KOPT-K1 (cell line): ENCODE results near the gene ZNG1C.
"Not testable (repeated sequence)": the region's sequence is repeated elsewhere in the genome, so short reads cannot be mapped to it uniquely, and the experiment has no call there.

Experiments
- H3K27ac ChIP-seq: fragments of 200-600 bp; sonication (generic); 2 replicates; pipeline ENCODE4 v1.5.1; 2016; ENCODE audit warnings: antibody characterized with exemption, mild to moderate bottlenecking, low read depth, low read length; ENCODE audit not compliant: poor library complexity, severe bottlenecking
- H3K36me3 ChIP-seq: fragments of 200-600 bp; sonication (generic); 2 replicates; pipeline ENCODE4 v1.5.1; 2017; ENCODE audit warnings: antibody characterized with exemption, mild to moderate bottlenecking, low read length, moderate library complexity; ENCODE audit not compliant: insufficient read depth
- H3K9me3 ChIP-seq: fragments of 200-600 bp; sonication (generic); 2 replicates; pipeline ENCODE4 v1.5.1; 2017; ENCODE audit warnings: antibody characterized with exemption, low read length, mild to moderate bottlenecking; ENCODE audit not compliant: insufficient read depth, poor library complexity, severe bottlenecking

The ZNG1C gene

GRCh38 chr9:68241683-68242082, at the start of gene ZNG1C:
TSS of gene ZNG1C (plus strand) at chr9:68241983. CDS start at chr9:68242032, 49 bp downstream.
- H3K36me3 ChIP-seq, H3K9me3 ChIP-seq, H3K27ac ChIP-seq: not testable (repeated sequence)

GRCh38 chr9:68242437-68242836, 654 bp downstream of the ZNG1C start:
- H3K27ac ChIP-seq, H3K9me3 ChIP-seq, H3K36me3 ChIP-seq: not testable (repeated sequence)

GRCh38 chr9:68281041-68281440, 39.3 kb downstream of the ZNG1C start:
- H3K27ac ChIP-seq, H3K9me3 ChIP-seq, H3K36me3 ChIP-seq: not testable (repeated sequence)

- H3K9me3 ChIP-seq, H3K27ac ChIP-seq, H3K36me3 ChIP-seq: not testable (repeated sequence)
These were observed 60.8 kb downstream of the ZNG1C start, which contains the start of gene FOXD4L3 for GRCh38 chr9:68302567-68302966. TSS of gene FOXD4L3 (plus strand) at chr9:68302867. CDS start at chr9:68302952, 85 bp downstream.

- H3K27ac ChIP-seq, H3K9me3 ChIP-seq: not testable (repeated sequence)
These were observed 62.0 kb downstream of the ZNG1C start for GRCh38 chr9:68303771-68304170.

GRCh38 chr9:68304212-68304611, 62.4 kb downstream of the ZNG1C start:
- H3K9me3 ChIP-seq, H3K36me3 ChIP-seq, H3K27ac ChIP-seq: not testable (repeated sequence)

More at GRCh38 chr9:68303771-68304170, 62.0 kb downstream of the ZNG1C start:
- not testable (repeated sequence) for H3K36me3 ChIP-seq

GRCh38 chr9:68304777-68305176, 63.0 kb downstream of the ZNG1C start:
- not testable (repeated sequence) for H3K27ac ChIP-seq, H3K9me3 ChIP-seq, H3K36me3 ChIP-seq

- not testable (repeated sequence) for H3K36me3 ChIP-seq, H3K9me3 ChIP-seq, H3K27ac ChIP-seq
These were observed 64.0 kb downstream of the ZNG1C start for GRCh38 chr9:68305680-68306285.

- not testable (repeated sequence) for H3K27ac ChIP-seq, H3K9me3 ChIP-seq, H3K36me3 ChIP-seq
These were observed 64.7 kb downstream of the ZNG1C start for GRCh38 chr9:68306391-68306964.

- not testable (repeated sequence) for H3K9me3 ChIP-seq, H3K36me3 ChIP-seq, H3K27ac ChIP-seq
These were observed 65.3 kb downstream of the ZNG1C start for GRCh38 chr9:68307127-68307526.

- H3K27ac ChIP-seq, H3K36me3 ChIP-seq, H3K9me3 ChIP-seq: not testable (repeated sequence)
These were observed 65.9 kb downstream of the ZNG1C start for GRCh38 chr9:68307654-68308053.

GRCh38 chr9:68311208-68311607, 69.4 kb downstream of the ZNG1C start:
- H3K9me3 ChIP-seq, H3K36me3 ChIP-seq, H3K27ac ChIP-seq: not testable (repeated sequence)

- H3K9me3 ChIP-seq, H3K36me3 ChIP-seq, H3K27ac ChIP-seq: not testable (repeated sequence)
These were observed 76.4 kb downstream of the ZNG1C start for GRCh38 chr9:68318209-68318608.

GRCh38 chr9:68323749-68324148, 82.0 kb downstream of the ZNG1C start:
- not testable (repeated sequence) for H3K27ac ChIP-seq

GRCh38 chr9:68324518-68324917, 82.7 kb downstream of the ZNG1C start:
- not testable (repeated sequence) for H3K36me3 ChIP-seq, H3K27ac ChIP-seq, H3K9me3 ChIP-seq

More at GRCh38 chr9:68323749-68324148, 82.0 kb downstream of the ZNG1C start:
- H3K36me3 ChIP-seq, H3K9me3 ChIP-seq: not testable (repeated sequence)

GRCh38 chr9:68329106-68329505, 87.3 kb downstream of the ZNG1C start:
- H3K9me3 ChIP-seq, H3K27ac ChIP-seq, H3K36me3 ChIP-seq: not testable (repeated sequence)
